Caco-2 (cell line): Measurements from ENCODE around the gene SPINK6. TPM values are rescaled to one million over a fixed set of nuclear protein-coding genes. Genes with fewer than 3 reads are reported as not detected.

Source experiments
- BruUV-seq: library from RNA; stranded (reverse); fragments of 400-500 nt; replicated peaks from 2 replicates; lab custom pipeline; 2021; lab: Mats Ljungman, UMichigan
- CTCF ChIA-PET: fragments of 300-600 bp; sonication (Branson Sonifier 250); formaldehyde crosslinking; loops from one replicate; lab custom pipeline; 2022; ENCODE audit warnings: antibody characterized with exemption; lab: Charles Lee
- POLR2A ChIA-PET: fragments of 300-600 bp; sonication (Branson Sonifier 250); formaldehyde crosslinking; loops from one replicate; lab custom pipeline; 2022; ENCODE audit warnings: antibody characterized with exemption; lab: Charles Lee
- DNase-seq, 2 experiments: peaks; one replicate each; pipeline versions ENCODE4 v3.0.0 to v3.0.0-alpha.2; 2020 to 2022
- H3K27me3 ChIP-seq: replicated peaks from 2 replicates; pipeline ENCODE4 v1.6.0; 2011; ENCODE audit warnings: low read length; ENCODE audit not compliant: control insufficient read depth, insufficient read depth
- H3K36me3 ChIP-seq: 2 replicates; pipeline ENCODE4 v1.5.1; 2011; ENCODE audit warnings: low read length; ENCODE audit not compliant: control insufficient read depth, insufficient read depth
- H3K4me1 ChIP-seq: fragments of 250-450 bp; sonication (Bioruptor Pico); 2 replicates; pipeline ENCODE4 v1.5.1; 2020; ENCODE audit warnings: mild to moderate bottlenecking
- H3K4me3 ChIP-seq: 2 replicates; pipeline ENCODE4 v1.5.1; 2011; ENCODE audit warnings: low read depth, mild to moderate bottlenecking, control low read depth, low read length
- H3K9me3 ChIP-seq: fragments of 250-450 bp; sonication (Bioruptor Pico); 2 replicates; pipeline ENCODE4 v1.5.1; 2020; ENCODE audit warnings: mild to moderate bottlenecking, moderate library complexity
- H3K27ac Mint-ChIP-seq: one replicate; pipeline ENCODE4 v1.8.0; 2022; ENCODE audit warnings: mixed read lengths; ENCODE audit not compliant: unreplicated experiment
- H3K27me3 Mint-ChIP-seq: one replicate; pipeline ENCODE4 v1.8.0; 2022; ENCODE audit warnings: mixed read lengths; ENCODE audit not compliant: insufficient read depth, unreplicated experiment
- H3K36me3 Mint-ChIP-seq: one replicate; pipeline ENCODE4 v1.8.0; 2022; ENCODE audit warnings: mild to moderate bottlenecking, mixed read lengths; ENCODE audit not compliant: insufficient read depth, unreplicated experiment
- H3K4me1 Mint-ChIP-seq: one replicate; pipeline ENCODE4 v1.8.0; 2022; ENCODE audit warnings: low read depth, mixed read lengths; ENCODE audit not compliant: unreplicated experiment
- H3K4me3 Mint-ChIP-seq: one replicate; pipeline ENCODE4 v1.8.0; 2022; ENCODE audit warnings: mild to moderate bottlenecking, moderate library complexity, mixed read lengths; ENCODE audit not compliant: unreplicated experiment
- H3K9me3 Mint-ChIP-seq: one replicate; pipeline ENCODE4 v1.8.0; 2022; ENCODE audit warnings: mixed read lengths; ENCODE audit not compliant: unreplicated experiment
- CTCF ChIP-seq, 2 experiments: fragments of 200-600 bp in 1 of 2; IDR thresholded peaks; 1 replicate in 1 of 2; 2 replicates in 1 of 2; pipeline versions ENCODE4 v1.5.1 to v1.8.0; 2011 to 2022; ENCODE audit warnings: antibody characterized with exemption in 1 of 2, control low read depth in 1 of 2, inconsistent platforms in 1 of 2, low read depth in 1 of 2, low read length in 1 of 2, mild to moderate bottlenecking in 1 of 2, moderate library complexity in 1 of 2; ENCODE audit not compliant: insufficient read depth in 1 of 2, severe bottlenecking in 1 of 2, unreplicated experiment in 1 of 2
- intact Hi-C: fragments of 100-400 bp; cut with micrococcal nuclease; formaldehyde crosslinking; loops from one replicate; pipeline ENCODE4 v1.10.0; 2022; ENCODE audit not compliant: unreplicated experiment
- total RNA-seq: library from RNA; stranded (reverse); gene quantifications from 2 replicates; pipeline ENCODE4 v1.2.3, GENCODE V29; 2022

SPINK6 gene
- total RNA-seq, 1 experiment from 2014 or later, result not detected

- no peaks in the 10 kb centered on the region for H3K4me1 ChIP-seq
- peaks cover 6% of the 10 kb centered on the region for H3K4me1 Mint-ChIP-seq
- no peak for DNase-seq
- H3K36me3 Mint-ChIP-seq, result no peaks in the 10 kb centered on the region
- H3K36me3 ChIP-seq, result no peaks in the 10 kb centered on the region
- peaks cover 4% of the 10 kb centered on the region for H3K27me3 Mint-ChIP-seq
- POLR2A ChIA-PET, result no interaction called here
- no peak overlapping the region for H3K27ac Mint-ChIP-seq
- TF ChIP-seq CTCF (IDR thresholded peaks at IDR 0.05; ENCODE audit: insufficient read depth in 1 of 2, low read depth in 1 of 2, low read length in 1 of 2, severe bottlenecking in 1 of 2, unreplicated experiment in 1 of 2), result no peak
- CTCF ChIA-PET, result no interaction called here
- no TSS peak for BruUV-seq
- H3K27me3 ChIP-seq, result no peaks in the 10 kb centered on the region
- no peak overlapping the region for H3K4me3 ChIP-seq
- H3K4me3 Mint-ChIP-seq, result no peak overlapping the region
- H3K9me3 Mint-ChIP-seq, result no peaks in the 10 kb centered on the region
- H3K9me3 ChIP-seq, result no peaks in the 10 kb centered on the region; the same call in 1 of the 2 replicates
- intact Hi-C loops, result no loop called here
Observed at GRCh38 chr5:148205865-148206264, 3.0 kb downstream of the SPINK6 start.

GRCh38 chr5:148206620-148207019 is 3.8 kb downstream of the SPINK6 start:
- intact Hi-C loops, result no loop called here
- H3K27ac Mint-ChIP-seq, result no peak overlapping the region
- no peaks in the 10 kb centered on the region for H3K4me1 ChIP-seq
- H3K9me3 Mint-ChIP-seq, result no peaks in the 10 kb centered on the region
- H3K9me3 ChIP-seq, result no peaks in the 10 kb centered on the region; the same call in 1 of the 2 replicates
- H3K4me3 Mint-ChIP-seq, result no peak overlapping the region
- POLR2A ChIA-PET, result no interaction called here
- no peaks in the 10 kb centered on the region for H3K36me3 Mint-ChIP-seq
- no peak overlapping the region for H3K4me3 ChIP-seq
- H3K4me1 Mint-ChIP-seq, result peaks cover 6% of the 10 kb centered on the region
- DNase-seq, result no peak
- H3K36me3 ChIP-seq, result no peaks in the 10 kb centered on the region
- TF ChIP-seq CTCF (IDR thresholded peaks at IDR 0.05; ENCODE audit: insufficient read depth in 1 of 2, low read depth in 1 of 2, low read length in 1 of 2, severe bottlenecking in 1 of 2, unreplicated experiment in 1 of 2), result no peak
- CTCF ChIA-PET, result no interaction called here
- BruUV-seq, result no TSS peak
- H3K27me3 ChIP-seq, result no peaks in the 10 kb centered on the region
- H3K27me3 Mint-ChIP-seq, result no peaks in the 10 kb centered on the region

- DNase-seq, result no peak
- no TSS peak for BruUV-seq
- intact Hi-C loops, result no loop called here
- H3K4me1 ChIP-seq, result peaks cover 3% of the 10 kb centered on the region; the same call in 1 of the 2 replicates
- ChIA-PET POLR2A (no interaction called here), CTCF (no interaction called here)
- H3K27me3 ChIP-seq, result no peaks in the 10 kb centered on the region
- no peaks in the 10 kb centered on the region for H3K36me3 Mint-ChIP-seq
- peaks cover 6% of the 10 kb centered on the region for H3K4me1 Mint-ChIP-seq
- no peak overlapping the region for H3K4me3 ChIP-seq
- H3K27ac Mint-ChIP-seq, result no peak overlapping the region
- H3K4me3 Mint-ChIP-seq, result no peak overlapping the region
- no peaks in the 10 kb centered on the region for H3K9me3 Mint-ChIP-seq
- H3K27me3 Mint-ChIP-seq, result no peaks in the 10 kb centered on the region
- no peaks in the 10 kb centered on the region; the same call in 1 of the 2 replicates for H3K9me3 ChIP-seq
- no peak for TF ChIP-seq CTCF (IDR thresholded peaks at IDR 0.05; ENCODE audit: insufficient read depth in 1 of 2, low read depth in 1 of 2, low read length in 1 of 2, severe bottlenecking in 1 of 2, unreplicated experiment in 1 of 2)
- no peaks in the 10 kb centered on the region for H3K36me3 ChIP-seq
Observed at GRCh38 chr5:148208226-148208625, 5.4 kb downstream of the SPINK6 start.
